Measurements from ENCODE around the gene UBL4B.

Gene UBL4B

GRCh38 chr1:110155878-110156522 lies 43.8 kb downstream of the UBL4B start:
- no peak for DNase-seq (ENCODE audit: low read depth)

GRCh38 chr1:110158261-110158660 lies 46.0 kb downstream of the UBL4B start:
- no peak for DNase-seq (ENCODE audit: low read depth)

- no peak for DNase-seq (ENCODE audit: low read depth)
Observed at GRCh38 chr1:110159168-110159567, 46.9 kb downstream of the UBL4B start.

- no peak for DNase-seq (ENCODE audit: low read depth)
Observed at GRCh38 chr1:110160538-110161100, 48.4 kb downstream of the UBL4B start.

GRCh38 chr1:110161165-110161564 lies 48.9 kb downstream of the UBL4B start:
- no peak for DNase-seq (ENCODE audit: low read depth)

GRCh38 chr1:110161849-110162248 lies 49.6 kb downstream of the UBL4B start:
- DNase-seq (ENCODE audit: low read depth) = no peak
